SK-N-SH (cell line): ENCODE measurements around the gene MSMP. TPM values are rescaled to one million over a fixed set of nuclear protein-coding genes. Genes with fewer than 3 reads are reported as not detected.
A peak's percentile ranks its signal among the peaks of the same experiment; 100 is the strongest.

Experiments used
- CTCF ChIA-PET: fragments of 300-600, 350-600 bp; formaldehyde crosslinking; extraction: SDS; loops from one replicate; lab custom pipeline; 2021; lab: Yijun Ruan, JAX
- POLR2A ChIA-PET: fragments of 350-600 bp; sonication (Branson Sonifier 250); formaldehyde crosslinking; extraction: SDS; loops from one replicate; lab custom pipeline; 2020; ENCODE audit warnings: antibody characterized with exemption, inconsistent platforms; lab: Yijun Ruan, JAX
- DNase-seq: peaks from one replicate; pipeline ENCODE4 v3.0.0; 2012
- H2AFZ ChIP-seq: fragments of 200-600 bp; sonication (generic); 2 replicates; pipeline ENCODE4 v1.8.1; 2016; ENCODE audit warnings: antibody characterized with exemption, mild to moderate bottlenecking, low read depth
- H3F3A ChIP-seq: fragments of 200-600 bp; sonication (generic); replicated peaks from 2 replicates; pipeline ENCODE3; 2016; ENCODE audit warnings: antibody characterized with exemption, mild to moderate bottlenecking; ENCODE audit not compliant: insufficient read depth
- H3K27ac ChIP-seq, 2 experiments: fragments of 200-500 bp in 1 of 2; fragments of 200-600 bp in 1 of 2; sonication (Bioruptor generic) in 1 of 2; sonication (generic), shearing (Covaris generic) in 1 of 2; 2 replicates each; pipeline versions ENCODE4 v1.5.1 to v1.6.1; 2014 to 2016; ENCODE audit warnings: low read depth in 2 of 2, inconsistent platforms in 1 of 2, low read length in 1 of 2, mild to moderate bottlenecking in 1 of 2, mixed read lengths in 1 of 2
- H3K27me3 ChIP-seq: fragments of 200-600 bp; sonication (generic), shearing (Covaris generic); 2 replicates; pipeline ENCODE4 v1.6.1; 2016; ENCODE audit warnings: mixed run types; ENCODE audit not compliant: insufficient read depth
- H3K36me3 ChIP-seq, 2 experiments: fragments of 200-500 bp in 1 of 2; fragments of 200-600 bp in 1 of 2; sonication (Bioruptor generic) in 1 of 2; sonication (generic) in 1 of 2; replicated peaks in 1 of 2; 2 replicates each; pipeline versions ENCODE3 to v1.5.1; 2014 to 2016; ENCODE audit warnings: low read length in 1 of 2, mild to moderate bottlenecking in 1 of 2; ENCODE audit not compliant: insufficient read depth in 2 of 2, control insufficient read depth in 1 of 2
- H3K4me1 ChIP-seq, 2 experiments: fragments of 200-500 bp in 1 of 2; fragments of 200-600 bp in 1 of 2; sonication (Bioruptor generic) in 1 of 2; sonication (generic), shearing (Covaris generic) in 1 of 2; 2 replicates each; pipeline versions ENCODE4 v1.5.1 to v1.6.1; 2014 to 2016; ENCODE audit warnings: low read depth in 1 of 2, low read length in 1 of 2, mixed run types in 1 of 2; ENCODE audit not compliant: insufficient read depth in 2 of 2, control insufficient read depth in 1 of 2
- H3K4me2 ChIP-seq: fragments of 200-600 bp; sonication (generic), shearing (Covaris generic); 2 replicates; pipeline ENCODE4 v1.6.1; 2017; ENCODE audit warnings: mixed run types
- H3K4me3 ChIP-seq, 2 experiments: fragments of 200-500 bp in 1 of 2; fragments of 200-600 bp in 1 of 2; sonication (Bioruptor generic) in 1 of 2; sonication (generic), shearing (Covaris generic) in 1 of 2; 2 replicates each; pipeline versions ENCODE4 v1.5.1 to v1.8.1; 2014 to 2016; ENCODE audit warnings: low read depth in 2 of 2, inconsistent platforms in 1 of 2, low read length in 1 of 2, mild to moderate bottlenecking in 1 of 2, mixed read lengths in 1 of 2, moderate library complexity in 1 of 2
- H3K79me2 ChIP-seq: fragments of 200-600 bp; sonication (generic); 2 replicates; pipeline ENCODE4 v1.8.1; 2017; ENCODE audit warnings: mild to moderate bottlenecking; ENCODE audit not compliant: insufficient read depth
- H3K9ac ChIP-seq: fragments of 200-600 bp; sonication (generic); 2 replicates; pipeline ENCODE4 v1.6.1; 2017; ENCODE audit warnings: mixed run types
- H3K9me2 ChIP-seq: fragments of 200-600 bp; sonication (generic); 2 replicates; pipeline ENCODE4 v1.6.1; 2017; ENCODE audit warnings: mixed run types
- H3K9me3 ChIP-seq: fragments of 200-600 bp; sonication (generic); 2 replicates; pipeline ENCODE4 v1.6.1; 2017; ENCODE audit warnings: mixed run types, mild to moderate bottlenecking, moderate library complexity
- H4K20me1 ChIP-seq: fragments of 200-600 bp; sonication (generic); 2 replicates; pipeline ENCODE4 v1.6.1; 2017; ENCODE audit warnings: mild to moderate bottlenecking, mixed run types; ENCODE audit not compliant: insufficient read depth
- CTCF ChIP-seq: fragments of 200-600 bp; sonication (generic); IDR thresholded peaks from 2 replicates; pipeline ENCODE4 v1.6.1; 2017; ENCODE audit warnings: antibody characterized with exemption, mild to moderate bottlenecking, moderate library complexity
- EP300 ChIP-seq, 2 experiments: IDR thresholded peaks; 2 replicates each; pipeline versions ENCODE4 v1.4.0 to v1.6.1; 2012; ENCODE audit warnings: borderline replicate concordance in 1 of 2, low read depth in 1 of 2, low read length in 1 of 2
- EZH2phosphoT487 ChIP-seq: fragments of 200-600 bp; sonication (generic); IDR thresholded peaks from 2 replicates; pipeline ENCODE4 v1.6.1; 2017; ENCODE audit warnings: low read depth, mixed run types, mild to moderate bottlenecking, antibody characterized with exemption, moderate library complexity, borderline replicate concordance
- FOXM1 ChIP-seq: IDR thresholded peaks from 2 replicates; pipeline ENCODE4 v1.4.0; 2012; ENCODE audit warnings: low read depth, mild to moderate bottlenecking
- GABPA ChIP-seq: IDR thresholded peaks from 2 replicates; pipeline ENCODE4 v1.4.0; 2012; ENCODE audit warnings: low read depth, mild to moderate bottlenecking
- GATA2 ChIP-seq: sonication (generic); formaldehyde crosslinking; IDR thresholded peaks from 2 replicates; pipeline ENCODE4 v1.5.0; 2020; ENCODE audit warnings: mild to moderate bottlenecking, missing genetic modification reagents
- IRF3 ChIP-seq: fragments of 150-350 bp; IDR thresholded peaks from 2 replicates; pipeline ENCODE4 v1.6.1; 2016; ENCODE audit warnings: mild to moderate bottlenecking, low read depth, low read length
- JUND ChIP-seq: IDR thresholded peaks from 2 replicates; pipeline ENCODE4 v1.4.0; 2012
- MAX ChIP-seq: IDR thresholded peaks from 2 replicates; pipeline ENCODE4 v1.4.0; 2012; ENCODE audit warnings: low read depth
- MXI1 ChIP-seq: IDR thresholded peaks from 2 replicates; pipeline ENCODE4 v1.6.1; 2012; ENCODE audit warnings: mild to moderate bottlenecking, low read depth, low read length, improper control_type of control experiment
- NFIC ChIP-seq: IDR thresholded peaks from 2 replicates; pipeline ENCODE4 v1.4.0; 2012; ENCODE audit warnings: borderline replicate concordance
- POLR2AphosphoS5 ChIP-seq: IDR thresholded peaks from 2 replicates; pipeline ENCODE4 v1.6.1; 2012; ENCODE audit warnings: low read depth, low read length
- RFX5 ChIP-seq: IDR thresholded peaks from 2 replicates; pipeline ENCODE4 v1.6.1; 2012; ENCODE audit warnings: mild to moderate bottlenecking, improper control_type of control experiment, low read length
- SIN3A ChIP-seq: IDR thresholded peaks from 2 replicates; pipeline ENCODE4 v1.6.1; 2012; ENCODE audit warnings: low read depth, mild to moderate bottlenecking, low read length, moderate library complexity, borderline replicate concordance
- TAF1 ChIP-seq: IDR thresholded peaks from 2 replicates; pipeline ENCODE4 v1.6.1; 2012; ENCODE audit warnings: low read depth, mild to moderate bottlenecking, low read length, moderate library complexity, borderline replicate concordance
- TEAD4 ChIP-seq: IDR thresholded peaks from 2 replicates; pipeline ENCODE4 v1.4.0; 2012; ENCODE audit warnings: mild to moderate bottlenecking, borderline replicate concordance; ENCODE audit not compliant: insufficient read depth
- YY1 ChIP-seq: IDR thresholded peaks from 2 replicates; pipeline ENCODE4 v1.4.0; 2012; ENCODE audit warnings: low read depth, mild to moderate bottlenecking
- ZBTB33 ChIP-seq: IDR thresholded peaks from 2 replicates; pipeline ENCODE4 v1.4.0; 2012; ENCODE audit warnings: low read depth, borderline replicate concordance
- WGBS: methylation state at CpG from one replicate; pipeline ENCODE4 v1.1.6; 2017; ENCODE audit warnings: low lambda C conversion rate; 5-methylcytosine and 5-hydroxymethylcytosine counted together
- polyA plus RNA-seq, 3 experiments: library from polyadenylated mRNA; depleted of rRNA; stranded (reverse); fragments of >200 nt; gene quantifications; 2 replicates each; pipeline ENCODE4 v1.2.3, GENCODE V29; 2012

Gene MSMP
- polyA plus RNA-seq, 1 of the 3 experiments (the other 2 are of a cell fraction): 1.2 TPM

- TF ChIP-seq IRF3: no peak
- TF ChIP-seq ZBTB33: no peak
- no peak for TF ChIP-seq GATA2 (CRISPR knock-in tag)
Measured at GRCh38 chr9:35753466-35753865, 610 bp downstream of the MSMP start (continued).

GRCh38 chr9:35750256-35750531 lies 3.9 kb downstream of the MSMP start:
- TF ChIP-seq MAX (no peak), TAF1 (no peak), POLR2AphosphoS5 (no peak), GABPA (no peak), TEAD4 (no peak), CTCF (no peak), EZH2phosphoT487 (no peak), MXI1 (no peak), YY1 (no peak), FOXM1 (no peak), JUND (no peak), IRF3 (no peak), SIN3A (no peak), RFX5 (no peak), EP300 (IDR thresholded peaks at IDR 0.05; ENCODE audit: borderline replicate concordance in 1 of 2, low read depth in 1 of 2, low read length in 1 of 2) (no peak), GATA2 (CRISPR knock-in tag) (no peak), NFIC (no peak)
- TF ChIP-seq, all 33 proteins: peak for 0
- POLR2A ChIA-PET: interaction anchor here (2.6 kb wide), 1 partner anchor 18 kb away, joined by 28 read pairs; the partner anchor contains the start of genes CREB3 and TLN1
- no peaks in the 10 kb centered on the region for H3K9me2 ChIP-seq
- no peak for DNase-seq
- peak overlapping the region; percentile 90 for H3K9ac ChIP-seq
- H3K79me2 ChIP-seq: peaks cover 54% of the 10 kb centered on the region
- H3K4me3 ChIP-seq: peak overlapping the region; percentile 97 to 98
- no peaks in the 10 kb centered on the region for H3K27me3 ChIP-seq
- H2AFZ ChIP-seq: no peak overlapping the region
- peaks cover 7% of the 10 kb centered on the region for H3F3A ChIP-seq
- peak overlapping the region; percentile 82 for H3K4me2 ChIP-seq
- CTCF ChIA-PET: interaction anchor here (1.2 to 6.8 kb wide), 6 partner anchors 9 to 131 kb away, joined by 4 to 88 read pairs (median 15); partner anchors contain the start of genes CREB3 and TLN1
- no peaks in the 10 kb centered on the region for H3K9me3 ChIP-seq
- peaks cover 12 to 33% of the 10 kb centered on the region in 2 experiments; a peak in 2 of 4 replicates for H3K4me1 ChIP-seq
- WGBS: 100% methylated on average over 1 of the region's 4 CpGs
- H3K27ac ChIP-seq: peak overlapping the region; percentile 70 to 79; a peak in 2 of 4 replicates
- peaks cover 15 to 49% of the 10 kb centered on the region in 2 experiments for H3K36me3 ChIP-seq
- peaks cover 30% of the 10 kb centered on the region for H4K20me1 ChIP-seq
